ENCODE measurements around the gene ZNF575.

- TF ChIP-seq CTCF (IDR thresholded peaks at IDR 0.05) (no peak), POLR2A (IDR thresholded peaks at IDR 0.05; ENCODE audit: low read depth) (no peak)
Observed at GRCh38 chr19:43486412-43486811, 46.6 kb upstream of the ZNF575 start.
